CD14-positive monocyte (primary cell): ENCODE data around the gene RAB11B. TPM values are rescaled to one million over a fixed set of nuclear protein-coding genes. Genes with fewer than 3 reads are reported as not detected.

Experiments used
- DNase-seq, 3 donors: peaks; one replicate each; pipeline ENCODE4 v3.0.0-alpha.2; 2011 to 2022
- H2AFZ ChIP-seq: 2 replicates; pipeline ENCODE4 v1.6.0; 2012; ENCODE audit warnings: mild to moderate bottlenecking, low read depth, low read length, inconsistent platforms; ENCODE audit not compliant: insufficient read depth, poor library complexity, severe bottlenecking
- H3K27ac ChIP-seq, 2 donors: 1 replicate in 1 of 2; 2 replicates in 1 of 2; pipeline ENCODE4 v1.5.1; 2012 to 2013; ENCODE audit warnings: low read length in 2 of 2, control low read depth in 1 of 2, inconsistent platforms in 1 of 2, low read depth in 1 of 2, mild to moderate bottlenecking in 1 of 2
- H3K27me3 ChIP-seq, 2 donors: one replicate each; pipeline versions ENCODE4 v1.6.0 to v1.6.1; 2011 to 2013; ENCODE audit warnings: low read length in 2 of 2; ENCODE audit not compliant: control insufficient read depth in 2 of 2, insufficient read depth in 2 of 2
- H3K36me3 ChIP-seq, 2 donors: replicated peaks in 1 of 2; 1 replicate in 1 of 2; 2 replicates in 1 of 2; pipeline versions ENCODE4 v1.5.1 to v1.6.1; 2012 to 2013; ENCODE audit warnings: low read length in 2 of 2, control low read depth in 1 of 2, inconsistent platforms in 1 of 2, mild to moderate bottlenecking in 1 of 2; ENCODE audit not compliant: insufficient read depth in 2 of 2, control insufficient read depth in 1 of 2
- H3K4me1 ChIP-seq, 2 donors: 1 replicate in 1 of 2; 2 replicates in 1 of 2; pipeline versions ENCODE4 v1.5.1 to v1.6.1; 2012 to 2013; ENCODE audit warnings: low read length in 2 of 2, control low read depth in 1 of 2, inconsistent platforms in 1 of 2, mild to moderate bottlenecking in 1 of 2, moderate library complexity in 1 of 2; ENCODE audit not compliant: insufficient read depth in 2 of 2, control insufficient read depth in 1 of 2
- H3K4me2 ChIP-seq: replicated peaks from 2 replicates; pipeline ENCODE3; 2012; ENCODE audit warnings: low read length, moderate library complexity, mild to moderate bottlenecking; ENCODE audit not compliant: poor library complexity, severe bottlenecking; ENCODE audit errors: extremely low read depth
- H3K4me3 ChIP-seq, 3 experiments: fragments of 200-600 bp in 1 of 3; sonication (generic) in 1 of 3; replicated peaks in 1 of 3; 1 replicate in 2 of 3; 2 replicates in 1 of 3; pipeline ENCODE4 v1.5.1; 2011 to 2013; ENCODE audit warnings: low read length in 3 of 3, mild to moderate bottlenecking in 3 of 3, control low read depth in 2 of 3, low read depth in 2 of 3, inconsistent platforms in 1 of 3, moderate library complexity in 1 of 3
- H3K79me2 ChIP-seq: 2 replicates; pipeline ENCODE4 v1.6.0; 2012; ENCODE audit warnings: mild to moderate bottlenecking, control low read depth, inconsistent platforms, low read length, moderate library complexity; ENCODE audit not compliant: insufficient read depth
- H3K9ac ChIP-seq: 2 replicates; pipeline ENCODE4 v1.6.0; 2017; ENCODE audit warnings: low read length, mild to moderate bottlenecking; ENCODE audit not compliant: insufficient read depth, poor library complexity, severe bottlenecking
- H3K9me3 ChIP-seq, 2 donors: replicated peaks in 1 of 2; 1 replicate in 1 of 2; 2 replicates in 1 of 2; pipeline versions ENCODE4 v1.5.1 to v1.6.1; 2012 to 2013; ENCODE audit warnings: low read length in 2 of 2, control low read depth in 1 of 2; ENCODE audit not compliant: control insufficient read depth in 1 of 2, insufficient read depth in 1 of 2
- H4K20me1 ChIP-seq: 2 replicates; pipeline ENCODE4 v1.6.0; 2012; ENCODE audit warnings: mild to moderate bottlenecking, low read length, control low read depth, moderate library complexity; ENCODE audit not compliant: insufficient read depth
- H3K27ac Mint-ChIP-seq, 7 donors: one replicate each; pipeline ENCODE4 v1.8.0; 2020; ENCODE audit warnings: mild to moderate bottlenecking in 7 of 7, mixed read lengths in 7 of 7, moderate library complexity in 6 of 7, inconsistent platforms in 2 of 7
- H3K27me3 Mint-ChIP-seq, 3 donors: one replicate each; pipeline ENCODE4 v1.8.0; 2021 to 2022; ENCODE audit warnings: low read depth in 3 of 3, mild to moderate bottlenecking in 3 of 3, mixed read lengths in 3 of 3, moderate library complexity in 3 of 3, inconsistent platforms in 1 of 3
- H3K36me3 Mint-ChIP-seq, 2 donors: one replicate each; pipeline ENCODE4 v1.8.0; 2020; ENCODE audit warnings: mixed read lengths in 2 of 2, inconsistent platforms in 1 of 2, mild to moderate bottlenecking in 1 of 2
- H3K4me1 Mint-ChIP-seq: one replicate; pipeline ENCODE4 v1.8.0; 2020; ENCODE audit warnings: mild to moderate bottlenecking, mixed read lengths
- H3K4me3 Mint-ChIP-seq, 2 donors: one replicate each; pipeline ENCODE4 v1.8.0; 2020; ENCODE audit warnings: mild to moderate bottlenecking in 2 of 2, mixed read lengths in 2 of 2, moderate library complexity in 1 of 2
- H3K9me3 Mint-ChIP-seq, 7 donors: one replicate each; pipeline ENCODE4 v1.8.0; 2020 to 2022; ENCODE audit warnings: mixed read lengths in 7 of 7, mild to moderate bottlenecking in 6 of 7, moderate library complexity in 6 of 7, inconsistent platforms in 2 of 7
- WGBS: methylation state at CpG from one replicate; pipeline ENCODE4 v1.1.5; 2013; ENCODE audit warnings: missing lambda C conversion rate; ENCODE audit not compliant: insufficient coverage; 5-methylcytosine and 5-hydroxymethylcytosine counted together
- intact Hi-C, 2 donors: fragments of 100-400 bp; cut with micrococcal nuclease; formaldehyde crosslinking; loops; one replicate each; pipeline versions ENCODE4 v1.15.0 to v1.15.1; 2023
- polyA plus RNA-seq, 3 donors: library from polyadenylated mRNA; depleted of rRNA in 1 of 3; unstranded in 2 of 3; stranded (reverse) in 1 of 3; fragments of 300-500 nt in 2 of 3; fragments of >200 nt in 1 of 3; fragmentation: Illumina TruSeq in 2 of 3; gene quantifications; 1 replicate in 2 of 3; 2 replicates in 1 of 3; pipeline ENCODE4 v1.2.3, GENCODE V29; 2012 to 2021
- TF ChIP-seq, protein P1 (sequence below): fragments of 200-600 bp; IDR thresholded peaks from one replicate; pipeline ENCODE4 v1.8.0; 2022; ENCODE audit warnings: antibody characterized with exemption, mild to moderate bottlenecking

RAB11B gene
- polyA plus RNA-seq, 3 donors, result 36.5 to 128 (median 45.4) TPM

GRCh38 chr19:8367327-8368001, 22.7 kb upstream of the RAB11B start:
- Mint-ChIP-seq H3K27me3 (peaks cover 58 to 67% (median 61%) of the 10 kb centered on the region in 3 donors), H3K4me3 (peak overlapping the region in 1 of 2 donors; percentile 69), H3K27ac (peak overlapping the region in 1 of 7 donors; percentile 57), H3K4me1 (peaks cover 22% of the 10 kb centered on the region), H3K36me3 (peaks cover 0 to 1% of the 10 kb centered on the region in 2 donors), H3K9me3 (peaks cover 0 to 13% (median 4%) of the 10 kb centered on the region in 7 donors)
- Histone ChIP-seq H3K4me1 (peaks cover 13 to 15% of the 10 kb centered on the region in 2 donors), H3K27ac (no peak overlapping the region), H4K20me1 (no peaks in the 10 kb centered on the region), H3K79me2 (no peaks in the 10 kb centered on the region), H3K27me3 (peaks cover 12 to 48% of the 10 kb centered on the region in 2 donors), H3K9ac (no peak overlapping the region), H2AFZ (no peak overlapping the region), H3K4me3 (no peak overlapping the region), H3K36me3 (no peaks in the 10 kb centered on the region), H3K4me2 (no peak overlapping the region), H3K9me3 (peaks cover 0 to 13% of the 10 kb centered on the region in 2 donors)
- intact Hi-C loops, result no loop called here
- DNase-seq, result no peak
- TF ChIP-seq, protein P1, sequence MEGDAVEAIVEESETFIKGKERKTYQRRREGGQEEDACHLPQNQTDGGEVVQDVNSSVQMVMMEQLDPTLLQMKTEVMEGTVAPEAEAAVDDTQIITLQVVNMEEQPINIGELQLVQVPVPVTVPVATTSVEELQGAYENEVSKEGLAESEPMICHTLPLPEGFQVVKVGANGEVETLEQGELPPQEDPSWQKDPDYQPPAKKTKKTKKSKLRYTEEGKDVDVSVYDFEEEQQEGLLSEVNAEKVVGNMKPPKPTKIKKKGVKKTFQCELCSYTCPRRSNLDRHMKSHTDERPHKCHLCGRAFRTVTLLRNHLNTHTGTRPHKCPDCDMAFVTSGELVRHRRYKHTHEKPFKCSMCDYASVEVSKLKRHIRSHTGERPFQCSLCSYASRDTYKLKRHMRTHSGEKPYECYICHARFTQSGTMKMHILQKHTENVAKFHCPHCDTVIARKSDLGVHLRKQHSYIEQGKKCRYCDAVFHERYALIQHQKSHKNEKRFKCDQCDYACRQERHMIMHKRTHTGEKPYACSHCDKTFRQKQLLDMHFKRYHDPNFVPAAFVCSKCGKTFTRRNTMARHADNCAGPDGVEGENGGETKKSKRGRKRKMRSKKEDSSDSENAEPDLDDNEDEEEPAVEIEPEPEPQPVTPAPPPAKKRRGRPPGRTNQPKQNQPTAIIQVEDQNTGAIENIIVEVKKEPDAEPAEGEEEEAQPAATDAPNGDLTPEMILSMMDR, result no peak
- WGBS, result 16% methylated on average over 17 of the region's 23 CpGs

DNA sequence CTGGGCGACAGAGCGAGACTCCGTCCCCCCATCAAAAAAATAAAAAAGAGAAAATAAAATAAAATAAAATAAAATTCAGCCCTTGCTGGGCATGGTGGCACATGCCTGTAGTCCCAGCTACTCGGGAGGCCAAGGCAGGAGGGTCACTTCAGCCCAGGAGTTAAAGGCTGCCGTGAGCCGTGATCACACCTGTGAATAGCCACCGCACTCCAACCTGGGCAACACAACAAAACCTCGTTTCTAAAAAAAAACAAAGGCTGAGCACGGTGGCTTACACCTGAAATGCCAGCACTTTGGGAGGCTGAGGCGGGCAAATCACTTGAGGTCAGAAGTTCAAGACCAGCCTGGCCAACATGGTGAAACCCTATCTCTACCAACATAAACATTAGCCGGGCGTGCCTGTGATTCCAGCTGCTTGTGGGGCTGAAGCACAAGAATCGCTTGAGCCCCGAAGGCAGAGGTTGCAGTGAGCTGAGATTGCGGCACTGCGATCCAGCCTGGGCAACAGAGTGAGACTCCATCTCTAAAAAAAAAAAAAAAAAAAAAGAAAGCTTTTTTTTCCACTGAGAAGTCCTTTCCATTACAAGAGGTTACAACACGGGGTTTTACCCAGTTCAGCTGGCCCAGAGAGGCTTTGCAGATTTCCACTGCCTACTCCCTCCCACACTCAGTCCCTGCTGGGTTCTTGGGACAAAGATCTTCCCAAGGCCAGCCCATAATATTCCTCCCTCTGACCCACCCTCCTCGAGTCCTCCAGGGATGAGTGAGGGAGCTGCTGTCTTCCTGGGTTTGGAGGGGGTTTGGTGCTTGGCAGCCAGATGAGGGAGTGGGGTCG, 19.8 kb upstream of the RAB11B start:
- Histone ChIP-seq H4K20me1 (no peaks in the 10 kb centered on the region), H3K36me3 (no peaks in the 10 kb centered on the region), H3K79me2 (no peaks in the 10 kb centered on the region), H3K4me1 (peaks cover 0 to 3% of the 10 kb centered on the region in 2 donors), H3K4me2 (no peak overlapping the region), H3K4me3 (no peak overlapping the region), H2AFZ (no peak overlapping the region), H3K27ac (no peak overlapping the region), H3K9me3 (no peaks in the 10 kb centered on the region), H3K9ac (no peak overlapping the region), H3K27me3 (peaks cover 0 to 22% of the 10 kb centered on the region in 2 donors)
- H3K27me3 Mint-ChIP-seq, result peaks cover 32 to 38% (median 34%) of the 10 kb centered on the region in 3 donors
- TF ChIP-seq, protein P1, result no peak
- peaks cover 0 to 6% (median 2%) of the 10 kb centered on the region in 7 donors for H3K9me3 Mint-ChIP-seq
- WGBS, result 95% methylated on average over 10 of the region's 19 CpGs
- no peak for DNase-seq
- peaks cover 7% of the 10 kb centered on the region for H3K4me1 Mint-ChIP-seq
- intact Hi-C loops, result no loop called here
- H3K4me3 Mint-ChIP-seq, result no peak overlapping the region
- H3K36me3 Mint-ChIP-seq, result peaks cover 6 to 13% of the 10 kb centered on the region in 2 donors
- peak overlapping the region in 1 of 7 donors; percentile 36 for H3K27ac Mint-ChIP-seq
